ENCODE measurements around the gene TBC1D24.

GRCh38 chr16:2500430-2500917 is 25.5 kb downstream of the TBC1D24 start:
- TF ChIP-seq CTCF (IDR thresholded peaks at IDR 0.05) (no peak), POLR2A (IDR thresholded peaks at IDR 0.05) (no peak)

Measured in heart left ventricle (tissue), 13 donors.